Measurements from ENCODE around the gene SAPCD2. TPM values are rescaled to one million over a fixed set of nuclear protein-coding genes. Genes with fewer than 3 reads are reported as not detected.
"Not testable (repeated sequence)": the region's sequence is repeated elsewhere in the genome, so short reads cannot be mapped to it uniquely, and the experiment has no call there.

The SAPCD2 gene
- polyA plus RNA-seq, 1 donor = 7.2 TPM

GRCh38 chr9:137048655-137049543 is 21.5 kb downstream of the SAPCD2 start:
- DNase-seq = no peak

- peak; percentile 79 for DNase-seq
Measured at GRCh38 chr9:137046088-137046787, 24.1 kb downstream of the SAPCD2 start, which contains the start of gene NPDC1. Gene NPDC1 (minus strand): TSS chr9:137046177. CDS start chr9:137045989, 188 bp downstream.

GRCh38 chr9:137045294-137046087 is 24.9 kb downstream of the SAPCD2 start:
- DNase-seq = no peak

- DNase-seq = no peak
Measured at GRCh38 chr9:137044502-137045177, 25.7 kb downstream of the SAPCD2 start.

- no peak for DNase-seq
Measured at GRCh38 chr9:137044037-137044436, 26.3 kb downstream of the SAPCD2 start.

- no peak for DNase-seq
Measured at GRCh38 chr9:137042751-137043727, 27.3 kb downstream of the SAPCD2 start.

GRCh38 chr9:137041124-137041523 is 29.2 kb downstream of the SAPCD2 start:
- no peak for DNase-seq

- DNase-seq = no peak
Measured at GRCh38 chr9:137040568-137040967, 29.8 kb downstream of the SAPCD2 start.

GRCh38 chr9:137039611-137040366 is 30.6 kb downstream of the SAPCD2 start:
- DNase-seq = no peak

- no peak for DNase-seq
Measured at GRCh38 chr9:137038916-137039315, 31.4 kb downstream of the SAPCD2 start.

- no peak for DNase-seq
Measured at GRCh38 chr9:137037483-137037882, 32.9 kb downstream of the SAPCD2 start.

GRCh38 chr9:137037035-137037434 is 33.3 kb downstream of the SAPCD2 start:
- no peak for DNase-seq

- DNase-seq = no peak
Measured at GRCh38 chr9:137035937-137036336, 34.4 kb downstream of the SAPCD2 start.

- DNase-seq = no peak
Measured at GRCh38 chr9:137035507-137035834, 34.9 kb downstream of the SAPCD2 start.

- DNase-seq = no peak
Measured at GRCh38 chr9:137034709-137035506, 35.4 kb downstream of the SAPCD2 start.

- no peak for DNase-seq
Measured at GRCh38 chr9:137034039-137034708, 36.2 kb downstream of the SAPCD2 start.

GRCh38 chr9:137033481-137033880 is 36.9 kb downstream of the SAPCD2 start:
- DNase-seq = not testable (repeated sequence)

GRCh38 chr9:137032858-137033257 is 37.5 kb downstream of the SAPCD2 start:
- DNase-seq = no peak
